HG03064 (cell line): Measurements from ENCODE around the gene E2F2.

Source experiments
- ATAC-seq: cut with Tn5 transposase; IDR thresholded peaks from one replicate; pipeline ENCODE4 v1.9.1; 2021; ENCODE audit warnings: low read depth; ENCODE audit not compliant: unreplicated experiment

E2F2 gene, protein sequence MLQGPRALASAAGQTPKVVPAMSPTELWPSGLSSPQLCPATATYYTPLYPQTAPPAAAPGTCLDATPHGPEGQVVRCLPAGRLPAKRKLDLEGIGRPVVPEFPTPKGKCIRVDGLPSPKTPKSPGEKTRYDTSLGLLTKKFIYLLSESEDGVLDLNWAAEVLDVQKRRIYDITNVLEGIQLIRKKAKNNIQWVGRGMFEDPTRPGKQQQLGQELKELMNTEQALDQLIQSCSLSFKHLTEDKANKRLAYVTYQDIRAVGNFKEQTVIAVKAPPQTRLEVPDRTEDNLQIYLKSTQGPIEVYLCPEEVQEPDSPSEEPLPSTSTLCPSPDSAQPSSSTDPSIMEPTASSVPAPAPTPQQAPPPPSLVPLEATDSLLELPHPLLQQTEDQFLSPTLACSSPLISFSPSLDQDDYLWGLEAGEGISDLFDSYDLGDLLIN

DNA sequence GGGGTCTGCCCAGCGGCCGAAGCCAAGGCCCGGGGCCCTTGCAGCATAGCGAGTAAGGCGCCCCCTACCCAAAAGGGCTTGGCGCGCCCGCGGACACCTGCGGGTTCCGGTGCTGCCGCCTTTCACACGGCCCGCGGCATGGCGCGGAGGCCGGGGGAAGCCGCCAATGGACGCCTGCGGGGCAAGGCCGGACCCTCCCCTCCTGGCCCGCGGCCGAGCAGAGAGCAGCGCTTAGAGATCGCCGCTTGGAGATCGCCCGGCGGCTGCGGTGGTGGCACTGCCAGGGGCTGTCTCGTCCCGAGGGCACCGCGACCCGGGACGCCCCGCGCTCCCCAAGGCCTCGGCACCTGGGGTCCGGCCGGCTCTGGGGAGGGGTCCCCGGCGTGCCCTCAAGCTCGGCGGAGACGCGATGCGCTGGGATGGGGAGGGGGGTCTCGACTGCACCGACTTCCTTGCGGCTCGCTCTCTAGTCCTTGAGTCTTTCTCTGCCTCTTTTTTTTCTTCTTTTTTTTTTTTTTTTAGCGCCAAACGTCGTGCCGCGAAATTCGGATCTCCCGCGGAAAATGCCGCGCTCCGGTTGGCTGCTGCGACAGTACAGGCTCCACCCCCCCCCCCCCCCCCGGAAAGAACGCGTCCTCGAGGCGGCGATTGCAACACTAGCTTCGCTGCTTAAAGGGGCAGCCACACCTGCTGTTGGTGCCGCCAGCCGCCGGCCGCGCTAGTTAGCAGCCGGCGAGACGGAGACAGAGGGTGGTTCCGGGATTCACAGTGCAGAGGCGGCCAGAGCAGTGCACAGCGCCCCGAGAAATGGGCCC, at the start of gene E2F2:
Gene E2F2 (minus strand): TSS at position 487 of the 815 bp plus-strand sequence. CDS start 440 bp downstream, at position 47.
- no peak for ATAC-seq

DNA sequence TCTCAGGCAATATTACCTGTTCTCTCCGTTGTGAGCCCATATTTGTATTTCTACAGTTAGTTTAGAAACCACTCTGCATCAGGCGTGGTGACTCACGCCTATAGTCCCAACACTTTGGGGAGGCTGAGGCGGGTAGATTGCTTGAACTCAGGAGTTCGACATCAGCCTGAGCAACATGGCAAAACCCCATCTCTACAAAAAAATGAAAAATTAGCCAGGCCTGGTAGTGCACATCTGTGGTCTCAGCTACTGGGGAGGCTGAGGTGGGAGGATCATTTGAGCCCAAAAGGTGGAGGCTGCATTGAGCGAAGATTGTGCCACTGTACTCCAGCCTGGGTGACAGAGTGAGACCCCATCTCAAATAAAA, 47.9 kb upstream of the E2F2 start:
- no peak for ATAC-seq

GRCh38 chr1:23578311-23578996, 47.4 kb upstream of the E2F2 start:
- ATAC-seq = no peak

GRCh38 chr1:23577056-23578004, 46.3 kb upstream of the E2F2 start:
- peak; percentile 56 for ATAC-seq

GRCh38 chr1:23576338-23577055, 45.5 kb upstream of the E2F2 start:
- no peak for ATAC-seq

DNA sequence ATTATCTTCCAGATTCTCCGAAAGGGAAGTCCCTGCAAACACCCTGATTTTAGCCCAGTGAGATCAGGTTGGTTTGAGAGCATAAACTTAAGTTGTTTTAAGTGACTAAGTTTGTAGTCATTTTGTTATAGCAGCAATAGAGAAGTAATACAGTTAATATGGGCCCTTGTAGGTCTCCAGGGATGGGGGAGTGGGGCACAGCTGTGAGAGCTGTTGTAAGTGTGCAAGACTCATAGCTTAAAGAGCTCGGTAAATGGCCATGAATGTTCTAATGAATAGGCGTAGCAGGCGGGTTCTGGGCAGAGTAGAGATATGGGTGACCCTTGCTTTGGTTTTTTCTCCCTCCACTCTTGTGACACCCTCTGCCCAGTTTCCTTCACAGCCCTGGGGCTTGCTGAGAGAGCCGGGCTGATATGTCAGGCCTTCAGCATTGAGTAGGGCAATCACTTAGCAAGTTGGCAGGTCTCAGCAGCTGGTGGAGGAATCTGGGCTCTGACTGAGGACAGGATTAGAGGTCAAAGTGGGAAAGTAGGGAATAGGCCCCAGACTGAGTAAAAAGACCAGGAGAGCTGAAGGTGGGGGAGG, 44.3 kb upstream of the E2F2 start:
- no peak for ATAC-seq

GRCh38 chr1:23574265-23574754, 43.3 kb upstream of the E2F2 start:
- ATAC-seq = no peak

- no peak for ATAC-seq
These were observed 42.6 kb upstream of the E2F2 start for GRCh38 chr1:23573574-23574182.

- no peak for ATAC-seq
These were observed 40.4 kb upstream of the E2F2 start for GRCh38 chr1:23571465-23571864.

DNA sequence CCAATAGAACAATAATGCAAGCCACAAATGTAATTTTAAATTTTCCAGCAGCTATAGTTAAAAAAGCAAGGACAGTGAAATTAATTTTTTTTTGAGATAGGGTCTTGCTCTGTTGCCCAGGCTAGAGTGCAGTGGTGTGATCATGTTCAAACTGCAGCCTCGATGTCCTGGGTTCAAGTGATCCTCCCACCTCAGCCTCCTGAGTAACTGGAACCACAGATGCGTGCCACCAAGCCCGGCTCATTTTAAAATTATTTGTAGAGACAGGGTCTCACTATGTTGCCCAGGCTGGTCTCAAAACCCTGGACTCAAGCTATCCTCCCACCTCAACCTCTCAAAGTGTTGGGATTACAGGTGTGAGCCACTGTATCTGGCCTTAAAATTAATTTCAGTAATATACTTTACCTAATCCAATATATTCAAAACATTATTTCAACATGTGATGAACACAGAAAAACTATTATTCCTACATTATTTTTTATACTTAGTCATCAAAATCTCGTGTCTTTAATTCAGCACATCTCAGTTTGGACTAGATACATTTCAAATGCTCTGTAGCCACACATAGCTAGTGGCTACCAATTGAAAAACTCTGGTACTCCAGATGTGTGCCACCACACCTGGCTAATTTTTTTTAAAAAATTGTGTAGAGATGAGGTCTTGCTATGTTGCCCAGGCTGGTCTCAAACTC, 39.1 kb upstream of the E2F2 start:
- no peak for ATAC-seq

- ATAC-seq = no peak
These were observed 37.8 kb upstream of the E2F2 start for GRCh38 chr1:23568608-23569383.

DNA sequence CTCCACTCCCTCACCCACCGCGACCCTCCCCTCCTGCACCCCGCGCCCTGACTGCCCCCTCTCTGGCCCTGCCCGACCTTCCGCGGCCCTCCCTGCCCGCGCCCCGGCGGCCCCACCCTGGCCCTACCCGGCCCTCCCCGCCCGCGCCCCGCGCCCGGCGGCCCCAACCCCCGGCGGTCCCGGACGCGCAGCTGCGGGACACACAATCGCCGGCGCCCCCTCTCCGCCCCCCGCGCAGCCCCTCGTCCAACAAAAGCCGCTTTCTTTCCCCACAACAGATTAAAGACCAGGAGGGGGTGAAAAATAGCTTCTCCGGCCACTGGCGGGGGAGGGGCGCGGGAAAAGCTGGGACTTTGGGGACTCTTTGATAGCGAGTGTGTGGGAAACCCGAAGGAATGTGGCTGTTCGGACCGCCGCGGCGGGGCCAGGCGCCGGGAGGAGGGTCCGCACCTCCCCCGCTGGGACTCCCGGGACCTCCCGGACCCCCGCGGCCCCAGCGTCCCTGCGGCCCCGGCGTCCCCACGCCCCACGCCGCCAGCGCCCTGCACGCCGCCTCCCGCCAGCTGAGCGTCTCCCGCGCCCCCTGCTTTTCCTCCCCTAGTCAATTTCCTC, 37.1 kb upstream of the E2F2 start:
- ATAC-seq = no peak

- ATAC-seq = no peak
These were observed 36.6 kb upstream of the E2F2 start for GRCh38 chr1:23567629-23567995.

- ATAC-seq = no peak
These were observed 35.3 kb upstream of the E2F2 start for GRCh38 chr1:23566304-23566703.

GRCh38 chr1:23565776-23566175, 34.7 kb upstream of the E2F2 start:
- ATAC-seq = no peak

- no peak for ATAC-seq
These were observed 33.6 kb upstream of the E2F2 start for GRCh38 chr1:23564529-23565122.
